SW 1271 (cell line): Measurements from ENCODE around the gene HOXB3.

Experiments used
- DNase-seq, 2 experiments: peaks; one replicate each; lab custom pipeline; 2025; lab: John Stamatoyannopoulos, UW

HOXB3 gene

DNA sequence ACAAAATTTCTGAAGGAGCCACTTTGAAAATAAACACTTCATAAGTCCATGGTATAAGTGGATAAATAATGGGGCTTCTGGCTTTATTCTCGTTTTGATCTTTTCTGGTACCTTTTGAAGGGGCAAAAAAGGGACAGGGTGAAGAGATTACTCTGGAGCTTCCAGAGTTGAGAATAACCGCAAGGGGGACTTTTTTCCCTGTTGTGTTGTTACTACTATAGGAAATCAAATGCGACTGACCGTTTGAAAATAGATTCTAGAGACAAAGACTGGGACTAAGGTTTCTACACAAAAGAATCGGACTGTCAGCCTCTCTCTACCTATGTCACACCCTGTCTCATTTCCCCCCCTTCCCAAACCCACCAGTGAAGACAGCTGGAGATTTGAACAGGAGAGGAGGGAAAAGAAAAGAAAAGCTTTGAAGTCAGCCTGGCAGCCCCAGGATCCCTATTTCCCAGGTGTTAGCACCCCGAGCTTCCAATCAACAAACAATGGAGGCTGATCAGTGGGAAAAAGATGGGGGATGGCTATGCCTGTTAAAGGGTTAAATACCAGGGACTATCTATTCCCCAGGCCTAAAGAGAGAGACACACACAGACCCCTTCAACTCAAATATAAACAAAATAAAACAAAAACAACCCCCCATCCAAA, 20.2 kb downstream of the HOXB3 start:
- no peak for DNase-seq

DNA sequence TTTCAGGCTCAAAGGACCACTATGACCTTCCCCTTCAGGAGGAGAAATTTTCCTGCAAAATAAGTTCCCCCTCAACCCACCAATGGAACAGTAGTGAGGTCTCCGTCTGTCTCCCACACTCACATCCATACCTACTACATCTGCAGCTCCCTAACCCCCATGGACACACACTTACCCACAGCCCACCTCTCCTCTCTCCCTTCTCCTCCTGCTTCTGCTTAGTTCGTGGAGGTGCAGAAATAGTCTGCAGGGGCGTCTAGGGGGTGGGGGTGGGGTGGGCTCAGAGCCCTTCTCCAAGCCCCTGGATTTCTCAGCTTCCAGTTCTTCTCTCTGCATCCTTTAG, 20.8 kb downstream of the HOXB3 start:
- DNase-seq = no peak

DNA sequence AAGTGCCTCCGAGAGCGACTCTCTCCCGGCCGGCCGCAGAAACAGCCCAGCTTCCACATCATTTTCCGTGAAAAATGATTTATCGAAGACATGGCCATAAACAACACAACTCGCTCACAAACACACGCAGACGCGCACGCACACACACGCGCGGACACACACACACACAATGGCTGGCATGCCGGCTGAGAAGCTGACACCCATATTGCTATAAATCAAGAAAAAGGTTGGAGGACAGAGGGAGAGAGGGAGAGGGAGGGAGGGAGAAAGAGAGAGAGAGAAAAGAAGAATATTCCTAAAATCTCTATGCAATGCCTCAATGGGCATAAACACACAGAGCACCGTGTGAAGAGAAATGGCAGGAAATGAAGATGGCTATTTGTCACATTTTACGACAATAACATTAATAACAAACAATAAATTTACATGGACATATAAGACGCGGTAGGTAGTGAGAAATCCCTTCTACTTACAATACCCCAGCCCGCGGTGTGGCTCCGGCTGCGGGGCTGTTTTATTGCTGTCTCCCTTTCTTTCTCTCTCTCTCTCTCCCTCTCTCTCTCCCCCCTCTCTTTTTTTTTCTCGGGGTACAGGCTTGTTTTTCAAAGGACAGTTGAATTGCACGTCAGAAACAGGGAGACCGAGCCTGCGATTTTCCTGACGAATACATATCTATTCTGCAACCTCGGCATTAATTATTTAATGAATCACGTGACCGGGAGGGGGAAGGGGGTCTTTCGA, 21.4 kb downstream of the HOXB3 start:
- DNase-seq = no peak

- DNase-seq = no peak
Measured at GRCh38 chr17:48567646-48568354, 22.2 kb downstream of the HOXB3 start.

- no peak for DNase-seq
Measured at GRCh38 chr17:48567209-48567608, 22.8 kb downstream of the HOXB3 start.

DNA sequence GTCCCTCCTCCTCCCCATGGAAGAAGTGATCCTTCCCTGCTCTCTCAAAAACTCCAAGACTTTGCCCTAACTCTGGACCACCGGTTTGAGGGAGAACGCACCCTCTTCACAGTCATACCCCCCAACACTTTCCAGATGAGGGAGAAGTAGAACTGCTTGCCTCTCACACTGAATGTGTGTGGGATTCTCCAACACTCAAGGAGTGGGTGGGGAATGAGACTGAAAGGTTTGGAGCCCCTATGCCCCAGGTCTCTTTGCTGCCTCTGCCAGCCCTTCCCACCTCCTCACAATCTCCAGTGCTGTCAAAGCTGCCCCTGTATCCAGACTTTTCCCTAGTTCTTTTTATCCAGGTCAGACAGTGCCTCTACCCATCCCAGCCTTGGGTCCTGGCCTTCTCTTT, 23.3 kb downstream of the HOXB3 start:
- no peak for DNase-seq

DNA sequence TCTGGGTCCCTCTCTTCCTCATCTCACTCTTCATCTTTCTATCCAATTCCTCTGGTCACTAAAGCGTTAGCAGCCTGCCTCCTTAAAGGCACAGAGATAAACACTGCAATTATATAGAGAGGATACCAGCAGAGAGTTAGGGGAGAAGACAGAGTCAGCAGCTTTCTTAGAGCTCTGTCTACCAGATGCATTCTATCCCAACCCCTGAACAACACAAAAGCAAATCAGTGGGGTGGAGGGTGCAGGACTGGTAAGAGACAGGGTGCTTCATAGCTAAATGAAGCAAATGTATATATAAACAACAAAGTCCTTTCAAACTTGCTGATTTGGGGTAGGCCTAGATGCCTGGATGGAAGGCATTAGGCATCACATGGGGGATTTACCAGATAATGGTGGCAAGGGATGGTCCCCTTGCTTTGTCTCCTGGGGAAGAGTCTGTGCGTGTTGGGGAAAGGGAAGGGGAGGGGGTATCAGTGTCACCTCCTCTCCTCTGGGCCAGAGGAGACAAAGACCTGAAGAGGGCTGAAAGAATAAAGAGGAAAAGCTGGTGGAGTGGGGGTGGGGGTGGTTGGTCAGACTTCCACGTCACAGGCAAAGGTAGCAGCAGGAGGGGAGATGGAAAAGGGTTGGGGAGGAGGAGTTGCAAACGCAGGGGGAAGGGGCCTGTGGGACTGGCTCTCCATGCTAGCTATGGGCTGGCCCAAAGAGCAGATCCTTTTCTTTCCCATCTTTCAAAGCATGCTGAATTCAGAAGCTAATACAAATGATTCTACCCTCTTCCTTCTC, 23.9 kb downstream of the HOXB3 start:
- no peak for DNase-seq

GRCh38 chr17:48565022-48565554, 25.0 kb downstream of the HOXB3 start:
- DNase-seq = no peak

GRCh38 chr17:48564188-48565021, 25.6 kb downstream of the HOXB3 start:
- no peak for DNase-seq

DNA sequence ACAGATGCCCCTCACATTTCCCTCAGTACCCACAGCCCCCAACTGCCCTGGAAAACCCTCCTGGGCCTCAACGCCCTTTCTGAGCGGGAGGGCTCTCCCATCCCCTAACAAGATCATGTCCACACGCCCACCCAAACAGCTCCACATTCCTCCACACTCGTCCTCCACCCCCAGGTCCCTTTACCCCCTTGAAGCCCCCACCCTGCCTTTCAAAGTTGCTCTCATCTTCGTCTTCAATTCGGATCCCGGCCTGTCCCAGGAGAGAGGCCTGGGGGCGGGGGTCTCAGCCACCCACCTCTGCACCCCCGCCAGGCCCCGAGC, 26.2 kb downstream of the HOXB3 start:
- DNase-seq = no peak

DNA sequence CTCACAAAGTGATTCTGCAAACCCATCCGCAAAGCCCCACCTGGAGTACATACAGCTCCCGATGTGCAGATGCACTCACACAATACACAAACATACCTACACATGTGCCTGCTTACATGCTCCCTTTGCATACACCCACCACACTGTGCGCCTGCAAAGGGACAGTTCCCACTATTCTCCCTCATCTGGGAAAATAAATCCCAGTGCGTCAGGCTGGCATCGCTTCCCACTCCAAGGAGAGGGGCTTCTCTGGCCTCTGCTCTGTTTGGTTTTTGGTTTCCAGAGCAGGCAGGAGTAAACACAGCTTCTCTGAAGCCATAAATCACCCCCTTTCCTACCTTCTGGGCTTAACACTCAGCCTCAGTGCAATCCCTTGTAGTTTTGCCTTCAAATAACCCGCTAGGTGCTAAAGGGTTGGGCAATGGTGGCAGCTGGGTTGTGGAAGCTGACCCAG, 26.6 kb downstream of the HOXB3 start:
- DNase-seq = no peak

DNA sequence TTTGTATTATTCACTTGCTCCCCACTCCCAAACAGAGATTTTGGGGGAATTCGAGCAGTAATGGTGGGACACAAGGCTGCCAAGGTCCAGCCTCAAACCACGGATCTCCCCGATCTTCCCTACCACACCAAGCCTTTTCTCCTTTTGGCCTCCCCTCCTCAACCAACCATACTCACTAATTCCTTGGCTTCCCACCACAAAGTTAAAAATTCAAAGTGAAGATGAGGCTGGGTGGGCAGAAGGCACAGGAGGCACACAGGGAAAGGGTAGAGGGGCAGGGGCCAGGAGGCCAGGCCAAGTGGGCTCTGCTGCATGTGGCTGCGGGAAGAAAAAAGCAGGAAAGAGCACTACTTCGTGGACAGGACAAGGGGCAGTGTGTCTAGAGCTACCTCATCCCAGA, 27.1 kb downstream of the HOXB3 start:
- no peak for DNase-seq

DNA sequence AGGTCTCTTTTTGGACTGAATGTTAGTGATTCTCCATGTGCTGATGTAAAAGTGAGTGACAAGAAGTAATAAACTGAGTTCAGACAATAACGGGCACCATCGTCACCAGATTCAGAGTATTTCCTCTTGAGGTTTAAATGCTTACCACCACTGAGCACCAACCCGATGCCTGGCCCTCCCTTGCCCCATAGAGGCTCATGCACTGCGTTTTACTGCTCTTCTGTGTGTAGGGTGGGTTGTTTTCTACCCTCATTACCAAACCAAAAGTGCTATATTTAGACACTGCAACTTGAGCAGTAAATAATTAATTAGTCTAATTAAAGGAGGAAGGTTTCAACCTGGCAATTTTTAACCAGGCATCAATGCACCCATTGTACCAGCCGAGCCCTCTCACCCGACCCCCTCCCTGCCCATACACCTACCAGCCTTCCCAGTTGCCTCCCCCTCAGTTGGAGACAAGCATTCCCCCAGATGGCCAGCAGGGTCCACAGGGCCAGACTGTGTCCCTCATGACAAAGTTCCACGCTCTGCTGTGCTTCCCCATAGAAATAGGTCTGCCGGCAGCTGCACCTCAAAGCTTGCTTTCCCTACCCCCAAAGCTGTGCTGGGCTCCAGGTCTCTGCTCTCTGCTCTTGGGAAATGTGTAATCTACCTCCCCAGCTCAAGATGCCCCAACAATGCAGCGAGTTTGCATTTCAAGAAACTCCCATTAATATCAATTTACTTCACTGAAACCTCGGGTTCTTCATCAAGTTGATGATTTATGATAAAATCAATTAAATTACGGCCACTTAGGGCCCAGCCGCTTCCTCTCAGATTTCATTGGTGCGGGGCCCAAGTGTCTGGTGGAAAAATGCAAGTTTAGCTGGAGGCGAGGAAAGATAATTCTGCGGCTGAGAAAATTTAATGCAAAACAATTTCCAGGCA, 27.9 kb downstream of the HOXB3 start:
- DNase-seq = no peak

- no peak for DNase-seq
Measured at GRCh38 chr17:48559840-48560817, 29.9 kb downstream of the HOXB3 start.

GRCh38 chr17:48559122-48559839, 30.8 kb downstream of the HOXB3 start:
- DNase-seq = no peak

GRCh38 chr17:48558831-48559121, 31.3 kb downstream of the HOXB3 start:
- no peak for DNase-seq

DNA sequence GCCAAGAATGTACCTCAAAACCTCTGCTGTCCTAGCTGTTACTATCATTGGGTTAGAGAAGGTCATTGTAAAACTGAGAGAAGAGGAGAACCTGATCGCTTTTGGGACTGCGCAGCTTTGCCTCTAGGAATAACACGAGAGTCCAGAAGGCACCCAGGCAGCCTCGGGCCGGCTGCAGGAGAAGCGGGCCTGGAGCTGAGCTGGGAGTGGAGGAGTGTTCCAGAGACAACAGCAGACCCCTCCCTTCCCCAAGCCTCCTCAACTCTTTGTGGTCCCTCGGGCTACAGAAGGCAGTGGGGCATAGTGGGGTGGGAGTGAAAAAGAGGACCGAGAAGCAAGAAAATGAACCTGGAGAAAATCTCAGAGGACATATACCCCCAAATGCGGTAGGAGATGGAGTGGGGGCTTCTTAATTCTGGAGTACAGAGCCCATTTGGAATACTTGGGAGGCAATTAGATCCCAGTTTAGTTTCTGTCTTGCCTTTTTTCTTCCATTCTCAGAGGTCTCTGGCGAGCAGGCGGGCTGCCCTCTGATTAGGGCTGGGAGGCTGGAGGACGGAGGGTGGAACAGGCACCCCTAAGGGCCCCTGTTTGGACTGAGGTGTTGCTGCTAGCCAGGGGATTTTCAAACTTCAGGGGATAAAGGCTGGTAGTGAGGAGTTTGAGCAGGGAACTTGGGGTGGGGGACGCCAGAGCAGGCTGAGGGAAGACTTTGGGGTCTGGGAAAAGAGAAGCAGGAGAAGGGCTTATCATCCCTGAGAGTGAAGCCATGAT, 31.8 kb downstream of the HOXB3 start:
- DNase-seq = no peak
